Panc1 (cell line): Measurements from ENCODE around the gene PABPN1. TPM values are rescaled to one million over a fixed set of nuclear protein-coding genes. Genes with fewer than 3 reads are reported as not detected.

Experiments
- ATAC-seq: fragments of 200-7000 bp; cut with Tn5 transposase; 2 replicates; pipeline ENCODE4 v1.9.1; 2020; ENCODE audit warnings: mild to moderate bottlenecking, moderate library complexity
- BruUV-seq: library from RNA; stranded (reverse); fragments of 400-500 nt; replicated peaks from 2 replicates; lab custom pipeline; 2021; lab: Mats Ljungman, UMichigan
- CTCF ChIA-PET: fragments of 300-600 bp; sonication (Branson Sonifier 250); formaldehyde crosslinking; loops from one replicate; lab custom pipeline; 2022; ENCODE audit warnings: antibody characterized with exemption; lab: Charles Lee
- POLR2A ChIA-PET: fragments of 300-600 bp; sonication (Branson Sonifier 250); formaldehyde crosslinking; loops from one replicate; lab custom pipeline; 2022; ENCODE audit warnings: antibody characterized with exemption; lab: Charles Lee
- DNase-seq: peaks from one replicate; pipeline ENCODE4 v3.0.0-alpha.2; 2010; ENCODE audit warnings: low read depth, low spot score
- H3K27ac ChIP-seq: 2 replicates; pipeline ENCODE4 v1.5.1; 2011; ENCODE audit warnings: mild to moderate bottlenecking, low read length, inconsistent platforms
- H3K27me3 ChIP-seq: fragments of 200-500 bp; sonication (Bioruptor generic); 2 replicates; pipeline ENCODE4 v1.6.0; 2014; ENCODE audit warnings: low read length, inconsistent platforms; ENCODE audit not compliant: control insufficient read depth, insufficient read depth
- H3K36me3 ChIP-seq: fragments of 200-500 bp; sonication (Bioruptor generic); 2 replicates; pipeline ENCODE4 v1.5.1; 2014; ENCODE audit warnings: inconsistent platforms, mild to moderate bottlenecking, low read length, moderate library complexity; ENCODE audit not compliant: control insufficient read depth, insufficient read depth
- H3K4me1 ChIP-seq: 2 replicates; pipeline ENCODE4 v1.5.1; 2011; ENCODE audit warnings: inconsistent platforms, mild to moderate bottlenecking, low read length, moderate library complexity; ENCODE audit not compliant: control insufficient read depth, insufficient read depth
- H3K4me3 ChIP-seq, 2 experiments: 2 replicates each; pipeline ENCODE4 v1.5.1; 2011 to 2012; ENCODE audit warnings: low read depth in 2 of 2, low read length in 2 of 2, mild to moderate bottlenecking in 2 of 2, inconsistent platforms in 1 of 2, moderate library complexity in 1 of 2
- H3K9me3 ChIP-seq: fragments of 200-500 bp; sonication (Bioruptor generic); 2 replicates; pipeline ENCODE4 v1.5.1; 2014; ENCODE audit warnings: low read depth, mild to moderate bottlenecking, inconsistent platforms, low read length, moderate library complexity; ENCODE audit not compliant: control insufficient read depth, insufficient read depth
- POLR2AphosphoS5 ChIP-seq: IDR thresholded peaks from 2 replicates; pipeline ENCODE4 v1.6.1; 2012; ENCODE audit warnings: mild to moderate bottlenecking, low read depth, low read length, moderate library complexity
- REST ChIP-seq, 2 experiments: IDR thresholded peaks; 2 replicates each; pipeline ENCODE4 v1.6.1; 2011 to 2012; ENCODE audit warnings: low read depth in 2 of 2, control low read depth in 1 of 2, low read length in 1 of 2, mild to moderate bottlenecking in 1 of 2, moderate library complexity in 1 of 2; ENCODE audit not compliant: insufficient read depth in 1 of 2
- SIN3A ChIP-seq: IDR thresholded peaks from 2 replicates; pipeline ENCODE4 v1.6.1; 2012; ENCODE audit warnings: low read depth, mild to moderate bottlenecking, low read length, moderate library complexity, borderline replicate concordance; ENCODE audit not compliant: insufficient read depth
- TCF7L2 ChIP-seq: IDR thresholded peaks from 2 replicates; pipeline ENCODE4 v1.6.1; 2011; ENCODE audit warnings: mild to moderate bottlenecking, low read depth, low read length, inconsistent platforms
- in situ Hi-C: cut with HindIII; loops from 2 replicates; pipeline ENCODE4 v1.10.0; 2016; ENCODE audit warnings: low sequenced_read_pairs, low pct_unique_long_range_greater_than_20kb
- intact Hi-C: fragments of 100-400 bp; cut with micrococcal nuclease; formaldehyde crosslinking; loops from one replicate; pipeline ENCODE4 v1.10.0; 2022; ENCODE audit not compliant: unreplicated experiment
- total RNA-seq: library from RNA; stranded (reverse); gene quantifications from one replicate; pipeline ENCODE4 v1.2.1, GENCODE V29; 2021; ENCODE audit not compliant: unreplicated experiment
- TF ChIP-seq, protein P1 (sequence below): fragments of 450-650 bp; IDR thresholded peaks from 2 replicates; pipeline ENCODE4 v1.5.1; 2017; ENCODE audit warnings: mild to moderate bottlenecking

The PABPN1 gene
- total RNA-seq, 1 experiment from 2014 or later: 159 TPM

DNA sequence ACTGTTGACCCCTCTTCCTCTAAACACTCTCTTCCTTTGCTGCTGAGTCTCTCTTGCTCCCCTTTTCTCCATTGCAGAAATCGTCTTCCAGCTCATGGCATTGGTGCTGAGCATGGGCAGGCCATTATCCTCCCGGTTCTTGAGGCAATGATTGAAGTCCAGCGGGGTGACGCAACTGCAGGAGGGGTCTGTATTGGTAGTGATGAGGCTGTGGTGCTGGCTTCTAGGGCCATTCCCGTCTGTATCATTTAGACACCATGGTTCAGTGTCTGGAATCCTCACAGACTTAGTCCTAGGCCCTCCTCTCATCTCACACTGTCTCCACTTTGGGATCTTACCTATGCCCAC is 32.1 kb downstream of the PABPN1 start:
- no peak overlapping the region for H3K27ac ChIP-seq
- no peak for TF ChIP-seq TCF7L2
- DNase-seq (no peak), ATAC-seq (no peak)
- H3K27me3 ChIP-seq: peaks cover 11% of the 10 kb centered on the region
- CTCF ChIA-PET: no interaction called here
- no peaks in the 10 kb centered on the region for H3K36me3 ChIP-seq
- no TSS peak for BruUV-seq
- POLR2A ChIA-PET: no interaction called here
- H3K4me1 ChIP-seq: no peaks in the 10 kb centered on the region
- H3K4me3 ChIP-seq: no peak overlapping the region
- no peaks in the 10 kb centered on the region for H3K9me3 ChIP-seq
- in situ Hi-C loops: no loop called here
- intact Hi-C loops: no loop called here

GRCh38 chr14:23354990-23355389 is 33.7 kb downstream of the PABPN1 start:
- Histone ChIP-seq H3K4me1 (no peaks in the 10 kb centered on the region), H3K36me3 (no peaks in the 10 kb centered on the region), H3K27ac (no peak overlapping the region), H3K27me3 (peaks cover 11% of the 10 kb centered on the region), H3K9me3 (no peaks in the 10 kb centered on the region), H3K4me3 (no peak overlapping the region)
- intact Hi-C loops (no loop called here), in situ Hi-C loops (no loop called here)
- ATAC-seq (no peak), DNase-seq (no peak)
- CTCF ChIA-PET: no interaction called here
- no TSS peak for BruUV-seq
- TF ChIP-seq TCF7L2 (no peak), REST (IDR thresholded peaks at IDR 0.05; ENCODE audit: insufficient read depth in 1 of 2, low read depth in 2 of 2, low read length in 1 of 2) (no peak), POLR2AphosphoS5 (no peak), SIN3A (no peak)
- TF ChIP-seq, protein P1, sequence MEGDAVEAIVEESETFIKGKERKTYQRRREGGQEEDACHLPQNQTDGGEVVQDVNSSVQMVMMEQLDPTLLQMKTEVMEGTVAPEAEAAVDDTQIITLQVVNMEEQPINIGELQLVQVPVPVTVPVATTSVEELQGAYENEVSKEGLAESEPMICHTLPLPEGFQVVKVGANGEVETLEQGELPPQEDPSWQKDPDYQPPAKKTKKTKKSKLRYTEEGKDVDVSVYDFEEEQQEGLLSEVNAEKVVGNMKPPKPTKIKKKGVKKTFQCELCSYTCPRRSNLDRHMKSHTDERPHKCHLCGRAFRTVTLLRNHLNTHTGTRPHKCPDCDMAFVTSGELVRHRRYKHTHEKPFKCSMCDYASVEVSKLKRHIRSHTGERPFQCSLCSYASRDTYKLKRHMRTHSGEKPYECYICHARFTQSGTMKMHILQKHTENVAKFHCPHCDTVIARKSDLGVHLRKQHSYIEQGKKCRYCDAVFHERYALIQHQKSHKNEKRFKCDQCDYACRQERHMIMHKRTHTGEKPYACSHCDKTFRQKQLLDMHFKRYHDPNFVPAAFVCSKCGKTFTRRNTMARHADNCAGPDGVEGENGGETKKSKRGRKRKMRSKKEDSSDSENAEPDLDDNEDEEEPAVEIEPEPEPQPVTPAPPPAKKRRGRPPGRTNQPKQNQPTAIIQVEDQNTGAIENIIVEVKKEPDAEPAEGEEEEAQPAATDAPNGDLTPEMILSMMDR: no peak
- POLR2A ChIA-PET: no interaction called here

- CTCF ChIA-PET: no interaction called here
- Histone ChIP-seq H3K27ac (no peak overlapping the region), H3K9me3 (no peaks in the 10 kb centered on the region), H3K4me1 (no peaks in the 10 kb centered on the region), H3K4me3 (no peak overlapping the region), H3K36me3 (no peaks in the 10 kb centered on the region), H3K27me3 (peaks cover 11% of the 10 kb centered on the region)
- TF ChIP-seq TCF7L2 (no peak), SIN3A (no peak)
- ATAC-seq: no peak
- intact Hi-C loops: no loop called here
- POLR2A ChIA-PET: no interaction called here
- no TSS peak for BruUV-seq
- no peak for DNase-seq
- in situ Hi-C loops: no loop called here
Observed at GRCh38 chr14:23355871-23356435, 34.7 kb downstream of the PABPN1 start.
